Thymus (tissue), 11 donors: ENCODE measurements around the gene OLFM2. TPM values are rescaled to one million over a fixed set of nuclear protein-coding genes. Genes with fewer than 3 reads are reported as not detected.
A peak's percentile ranks its signal among the peaks of the same experiment; 100 is the strongest.

Experiments used
- DNase-seq, 9 donors: peaks; one replicate each; pipeline ENCODE4 v3.0.0-alpha.2; 2013; ENCODE audit warnings: low spot score in 9 of 9, low read depth in 6 of 9, missing footprints in 1 of 9
- H3K27ac ChIP-seq, 2 donors: one replicate each; pipeline ENCODE4 v1.5.1; 2013; ENCODE audit warnings: control low read depth in 1 of 2, low read depth in 1 of 2, low read length in 1 of 2, mild to moderate bottlenecking in 1 of 2, moderate library complexity in 1 of 2
- H3K27me3 ChIP-seq, 2 donors: one replicate each; pipeline ENCODE4 v1.5.1; 2013; ENCODE audit warnings: low read length in 1 of 2; ENCODE audit not compliant: control insufficient read depth in 2 of 2, insufficient read depth in 1 of 2
- H3K36me3 ChIP-seq, 2 donors: one replicate each; pipeline ENCODE4 v1.5.1; 2013; ENCODE audit warnings: low read length in 1 of 2, mild to moderate bottlenecking in 1 of 2, moderate library complexity in 1 of 2; ENCODE audit not compliant: control insufficient read depth in 2 of 2, insufficient read depth in 2 of 2
- H3K4me1 ChIP-seq, 2 donors: one replicate each; pipeline ENCODE4 v1.5.1; 2013; ENCODE audit warnings: low read length in 2 of 2; ENCODE audit not compliant: control insufficient read depth in 2 of 2, insufficient read depth in 2 of 2
- H3K4me3 ChIP-seq, 2 donors: one replicate each; pipeline ENCODE4 v1.5.1; 2013; ENCODE audit warnings: low read length in 2 of 2, control low read depth in 1 of 2, mild to moderate bottlenecking in 1 of 2
- H3K9me3 ChIP-seq, 2 donors: one replicate each; pipeline ENCODE4 v1.5.1; 2013; ENCODE audit warnings: low read length in 1 of 2, mild to moderate bottlenecking in 1 of 2; ENCODE audit not compliant: control insufficient read depth in 2 of 2, insufficient read depth in 1 of 2
- WGBS: extraction: QIAGEN DNeasy Blood & Tissue Kit; methylation state at CpG from one replicate; pipeline ENCODE4 v1.1.7; 2013; 5-methylcytosine and 5-hydroxymethylcytosine counted together
- polyA plus RNA-seq: library from polyadenylated mRNA; stranded (reverse); fragments of 200-250 nt; gene quantifications from one replicate; pipeline ENCODE4 v1.2.3, GENCODE V29; 2013
- total RNA-seq: library from RNA; stranded (reverse); fragments of 120-200 nt; gene quantifications from one replicate; pipeline ENCODE4 v1.2.4, GENCODE V29; 2013
- donor health status: healthy.

OLFM2 gene
- total and polyA plus RNA-seq, 2 donors = 10.4 to 14.3 TPM

DNA sequence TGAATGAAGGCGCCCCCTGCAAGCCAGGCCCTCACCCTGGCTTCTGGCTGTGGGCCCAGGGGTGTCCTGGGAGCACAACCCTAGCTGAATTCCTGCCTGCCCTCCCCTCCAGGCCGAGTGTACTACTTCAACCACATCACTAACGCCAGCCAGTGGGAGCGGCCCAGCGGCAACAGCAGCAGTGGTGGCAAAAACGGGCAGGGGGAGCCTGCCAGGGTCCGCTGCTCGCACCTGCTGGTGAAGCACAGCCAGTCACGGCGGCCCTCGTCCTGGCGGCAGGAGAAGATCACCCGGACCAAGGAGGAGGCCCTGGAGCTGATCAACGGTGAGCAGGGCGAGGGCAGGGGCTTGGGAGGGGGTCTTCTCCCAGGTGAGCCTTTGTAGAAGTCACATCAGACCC, 98.0 kb downstream of the OLFM2 start:
- peaks cover 5 to 16% of the 10 kb centered on the region in 2 donors for H3K4me1 ChIP-seq
- H3K27me3 ChIP-seq = no peaks in the 10 kb centered on the region
- no peak overlapping the region for H3K27ac ChIP-seq
- DNase-seq = no peak
- peaks cover 55% of the 10 kb centered on the region in 2 donors for H3K36me3 ChIP-seq
- H3K4me3 ChIP-seq = no peak overlapping the region
- H3K9me3 ChIP-seq = peaks cover 0 to 4% of the 10 kb centered on the region in 2 donors
- over 99% methylated on average over 15 of the region's 15 CpGs for whole genome bisulfite sequencing

DNA sequence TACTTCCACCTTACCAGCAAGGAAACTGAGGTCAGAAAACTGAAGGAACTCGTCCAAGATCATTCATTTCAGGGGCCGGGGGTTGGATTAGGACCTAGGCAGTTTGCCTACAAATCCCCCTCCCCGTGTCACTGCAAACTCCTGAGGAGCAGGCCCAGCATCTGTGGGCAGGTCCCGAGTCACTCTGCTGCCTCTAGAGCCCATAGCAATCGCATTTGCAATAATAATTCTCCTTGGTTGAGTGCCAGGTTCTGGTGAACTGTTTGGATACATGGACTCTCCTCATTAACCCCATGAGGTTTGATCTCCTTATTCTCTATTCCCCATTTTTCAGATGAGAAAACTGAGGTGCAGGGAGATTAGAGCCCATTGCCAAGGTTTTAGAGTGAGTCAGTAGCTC, 100.3 kb downstream of the OLFM2 start:
- WGBS = 23% methylated on average over 5 of the region's 5 CpGs
- peaks cover 32% of the 10 kb centered on the region in 2 donors for H3K36me3 ChIP-seq
- peaks cover 5 to 16% of the 10 kb centered on the region in 2 donors for H3K4me1 ChIP-seq
- H3K27ac ChIP-seq = no peak overlapping the region
- H3K9me3 ChIP-seq = no peaks in the 10 kb centered on the region
- no peaks in the 10 kb centered on the region for H3K27me3 ChIP-seq
- DNase-seq = no peak
- peak overlapping the region; percentile 74 to 83 for H3K4me3 ChIP-seq

DNA sequence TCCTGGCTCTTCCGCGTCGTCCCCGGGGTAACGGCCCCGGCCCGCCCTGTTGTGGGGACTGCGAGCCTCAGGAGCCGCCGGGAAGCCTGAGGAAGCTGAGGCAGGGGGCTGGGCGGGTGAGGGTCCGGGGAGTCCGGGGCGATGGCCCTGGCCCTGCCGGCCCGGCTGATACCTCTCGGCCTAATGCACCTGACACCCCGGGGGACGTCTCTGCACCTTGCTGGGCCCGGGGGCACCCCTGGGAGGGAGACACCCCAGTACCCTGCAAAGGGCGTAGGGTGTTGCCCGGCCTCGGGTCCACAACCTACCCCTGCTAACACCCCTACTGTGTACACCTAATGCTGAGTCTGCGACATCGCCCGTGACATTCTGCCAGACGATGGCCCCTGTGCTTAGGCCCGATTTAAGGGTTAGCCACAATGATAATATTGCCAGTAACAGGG, 100.8 kb downstream of the OLFM2 start:
- no peaks in the 10 kb centered on the region for H3K9me3 ChIP-seq
- no peak overlapping the region for H3K27ac ChIP-seq
- WGBS = 4% methylated on average over 28 of the region's 28 CpGs
- peaks cover 29% of the 10 kb centered on the region in 2 donors for H3K36me3 ChIP-seq
- no peaks in the 10 kb centered on the region for H3K27me3 ChIP-seq
- peaks cover 5 to 16% of the 10 kb centered on the region in 2 donors for H3K4me1 ChIP-seq
- no peak for DNase-seq
- peak overlapping the region; percentile 74 to 83 for H3K4me3 ChIP-seq

DNA sequence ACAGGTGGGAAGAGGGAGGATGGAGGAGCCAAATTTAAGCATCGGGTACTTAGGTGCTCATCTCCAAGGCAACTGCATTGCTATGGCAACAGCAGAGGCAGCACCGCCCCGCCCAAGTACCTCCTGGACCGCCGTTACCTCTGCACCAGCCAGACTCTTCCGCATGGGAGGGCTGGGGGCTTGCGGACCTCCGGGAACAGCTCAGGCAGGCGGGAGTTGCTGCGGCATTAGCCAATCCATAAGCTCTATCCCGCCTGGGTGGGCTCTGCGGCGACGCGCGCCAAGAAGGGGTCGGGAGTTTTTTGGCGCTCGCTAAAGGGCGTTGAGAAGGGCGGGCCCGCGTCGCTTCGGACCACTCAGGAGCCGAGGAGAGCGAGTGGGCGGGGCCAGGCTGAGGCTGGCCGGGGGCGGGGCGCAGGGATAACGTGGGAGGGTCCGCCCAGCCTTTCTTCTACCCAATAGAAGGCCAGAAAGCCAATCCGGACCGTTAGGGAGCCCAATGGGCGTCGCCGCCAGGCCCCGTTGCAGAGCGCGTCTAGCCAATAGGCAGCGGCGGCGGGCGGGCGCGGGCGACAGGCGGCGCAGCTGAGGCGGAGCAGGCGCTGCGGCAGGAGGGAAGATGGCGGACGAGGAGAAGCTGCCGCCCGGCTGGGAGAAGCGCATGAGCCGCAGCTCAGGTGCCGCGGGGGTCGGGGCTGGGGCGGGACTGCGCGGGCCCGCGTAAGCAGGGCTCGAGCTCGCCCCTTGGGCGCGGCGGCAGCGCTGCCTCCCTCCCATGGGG, 101.4 kb downstream of the OLFM2 start, which contains the start of gene PIN1:
TSS of gene PIN1 (plus strand) at position 593 of the 781 bp plus-strand sequence. CDS start at position 620, 27 bp downstream.
- DNase-seq = peak; percentile 93 to 99 (median 99)
- WGBS = under 1% methylated on average over 73 of the region's 73 CpGs
- Histone ChIP-seq H3K4me1 (peaks cover 5 to 16% of the 10 kb centered on the region in 2 donors), H3K36me3 (peaks cover 29% of the 10 kb centered on the region in 2 donors), H3K9me3 (no peaks in the 10 kb centered on the region), H3K27ac (peak within 1 kb of the TSS; percentile 81 to 83), H3K4me3 (peak within 1 kb of the TSS; percentile 74 to 83), H3K27me3 (no peaks in the 10 kb centered on the region)

DNA sequence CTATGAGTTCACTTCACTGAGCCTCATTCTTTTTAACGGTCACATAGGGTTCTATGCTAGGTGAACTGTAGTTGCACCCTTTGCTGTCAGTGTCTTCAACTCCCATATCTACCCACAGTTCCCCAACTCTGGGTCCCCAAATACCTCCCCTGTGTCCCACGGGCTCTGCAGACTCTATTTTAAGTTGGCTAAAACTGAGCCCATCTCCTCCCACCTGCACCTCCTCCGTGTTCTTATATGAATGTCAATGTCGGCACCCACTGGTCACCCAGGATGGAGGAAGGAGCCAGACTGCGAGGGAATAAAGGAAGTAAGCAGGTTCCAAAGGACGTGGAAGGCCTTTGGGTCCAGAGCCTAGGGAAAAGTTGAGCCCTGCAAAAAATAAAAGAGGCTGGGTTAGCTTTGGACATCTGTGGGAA, 102.0 kb downstream of the OLFM2 start:
- H3K27ac ChIP-seq = peak overlapping the region in 1 of 2 donors; percentile 81
- peaks cover 5 to 16% of the 10 kb centered on the region in 2 donors for H3K4me1 ChIP-seq
- H3K9me3 ChIP-seq = no peaks in the 10 kb centered on the region
- peak overlapping the region; percentile 74 to 79 for H3K4me3 ChIP-seq
- no peaks in the 10 kb centered on the region for H3K27me3 ChIP-seq
- peaks cover 27% of the 10 kb centered on the region in 2 donors for H3K36me3 ChIP-seq
- 82% methylated on average over 6 of the region's 6 CpGs for WGBS
- no peak for DNase-seq

DNA sequence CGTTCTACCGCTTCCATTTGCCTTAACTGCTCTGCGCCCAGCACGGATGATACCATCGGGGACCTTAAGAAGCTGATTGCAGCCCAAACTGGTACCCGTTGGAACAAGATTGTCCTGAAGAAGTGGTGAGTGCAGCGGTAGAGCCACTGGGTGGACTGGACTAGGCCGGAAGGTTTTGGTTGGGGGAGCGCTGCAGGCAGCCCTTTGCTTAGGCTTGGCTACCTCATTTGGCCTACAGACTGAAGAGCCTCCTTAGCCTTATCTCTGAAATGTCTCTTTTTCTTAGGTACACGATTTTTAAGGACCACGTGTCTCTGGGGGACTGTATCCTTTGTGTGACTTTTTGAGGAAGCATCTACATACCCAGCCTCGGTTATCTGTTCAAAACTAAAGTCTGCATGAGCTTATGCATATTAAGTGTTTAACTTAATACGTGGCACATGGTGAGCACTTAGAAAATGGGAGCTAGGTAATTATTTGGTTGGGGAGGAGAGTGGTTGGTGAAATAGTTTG, 107.7 kb downstream of the OLFM2 start:
- Histone ChIP-seq H3K27ac (no peak overlapping the region), H3K27me3 (no peaks in the 10 kb centered on the region), H3K9me3 (no peaks in the 10 kb centered on the region), H3K36me3 (peaks cover 13 to 18% of the 10 kb centered on the region in 2 donors), H3K4me1 (peaks cover 19 to 20% of the 10 kb centered on the region in 2 donors), H3K4me3 (peak overlapping the region; percentile 89 to 99)
- DNase-seq = no peak
- 45% methylated on average over 13 of the region's 13 CpGs for WGBS

DNA sequence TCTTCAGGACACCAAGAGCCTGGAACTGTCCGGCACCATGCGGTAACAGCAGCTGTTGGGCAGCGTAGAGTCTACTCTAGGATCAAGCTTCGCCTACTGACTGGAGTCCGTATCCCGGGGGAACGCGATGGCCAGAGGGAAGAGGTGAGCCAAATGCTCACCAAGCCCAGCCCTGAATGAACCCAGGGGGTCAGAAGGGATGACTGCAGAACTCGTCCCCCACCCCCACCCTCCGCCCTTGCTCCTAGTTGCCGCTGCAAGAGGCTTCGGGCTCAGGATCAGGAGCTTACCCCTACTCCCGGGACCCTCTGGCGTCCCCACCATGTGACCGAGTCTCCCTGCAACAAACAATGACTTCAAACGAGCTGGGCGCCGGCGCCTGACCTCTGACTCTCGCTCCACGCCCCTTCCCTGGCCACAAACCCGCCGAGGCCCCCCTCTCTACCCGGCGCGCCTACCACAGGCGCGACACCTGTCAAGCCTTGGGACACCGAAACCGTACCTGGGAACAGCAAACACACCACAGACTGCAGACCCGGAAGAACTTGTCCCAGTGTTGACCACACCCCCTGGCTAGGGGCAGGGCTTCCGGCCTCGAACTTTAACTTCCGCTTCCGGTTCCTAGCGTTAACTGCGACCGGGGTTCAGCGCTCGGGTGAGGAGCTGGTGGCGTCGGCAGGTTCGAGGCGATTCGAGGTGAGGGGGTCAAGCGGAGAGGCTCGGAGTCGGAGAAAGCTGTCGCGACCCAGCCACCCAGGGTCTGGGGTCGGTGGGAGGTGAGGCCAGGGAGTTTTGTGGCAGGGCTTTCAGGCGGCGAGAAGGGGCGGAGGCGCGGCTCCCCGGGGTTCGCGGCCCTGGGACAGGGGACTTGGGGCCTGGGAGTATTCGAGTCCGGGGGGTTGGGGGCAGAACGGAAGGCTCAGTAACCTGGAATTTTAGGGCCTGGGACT, 108.8 kb downstream of the OLFM2 start, which contains the start of gene UBL5:
TSS of gene UBL5 (plus strand) at position 630 of the 950 bp plus-strand sequence. CDS start 420 bp downstream, outside the sequence.
- H3K27ac ChIP-seq = peak within 1 kb of the TSS; percentile 85 to 89
- no peaks in the 10 kb centered on the region for H3K27me3 ChIP-seq
- peak within 1 kb of the TSS; percentile 89 to 99 for H3K4me3 ChIP-seq
- no peaks in the 10 kb centered on the region for H3K9me3 ChIP-seq
- H3K36me3 ChIP-seq = peaks cover 13 to 20% of the 10 kb centered on the region in 2 donors
- DNase-seq = peak; percentile 79 to 96 (median 91)
- H3K4me1 ChIP-seq = peaks cover 19 to 20% of the 10 kb centered on the region in 2 donors
- under 1% methylated on average over 62 of the region's 62 CpGs for WGBS

DNA sequence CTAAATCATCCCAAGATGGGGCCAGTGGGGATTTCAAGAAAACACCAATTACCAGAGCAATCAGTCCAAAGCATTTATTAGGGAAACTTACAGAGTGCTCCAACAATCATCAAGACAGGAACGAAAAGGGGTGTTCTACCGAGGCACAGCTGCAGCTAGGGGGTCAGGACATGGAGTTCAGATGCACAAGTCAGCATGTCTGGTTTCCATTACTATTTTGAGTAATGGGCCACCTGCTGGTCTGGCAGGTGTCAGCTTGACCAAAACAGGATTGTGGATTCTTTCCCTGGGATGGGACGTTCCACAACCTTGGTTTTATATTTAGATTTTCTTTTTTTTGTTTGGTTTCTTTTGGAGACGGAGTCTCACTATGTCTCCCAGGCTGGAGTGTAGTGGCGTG, 112.5 kb downstream of the OLFM2 start:
- WGBS = 98% methylated on average over 5 of the region's 5 CpGs

More for the DNA sequence above, 112.5 kb downstream of the OLFM2 start:
- DNase-seq = no peak
- peaks cover 17 to 28% of the 10 kb centered on the region in 2 donors for H3K4me1 ChIP-seq
- no peaks in the 10 kb centered on the region for H3K27me3 ChIP-seq
- no peaks in the 10 kb centered on the region for H3K9me3 ChIP-seq
- no peak overlapping the region for H3K4me3 ChIP-seq
- peaks cover 0 to 10% of the 10 kb centered on the region in 2 donors for H3K36me3 ChIP-seq
- no peak overlapping the region for H3K27ac ChIP-seq
